Endodermal cell (in vitro differentiated cells): ENCODE results near the gene MYL10. TPM values are rescaled to one million over a fixed set of nuclear protein-coding genes. Genes with fewer than 3 reads are reported as not detected.
A peak's percentile ranks its signal among the peaks of the same experiment; 100 is the strongest.

Experiments used
- DNase-seq: peaks from one replicate; pipeline ENCODE4 v3.0.0-alpha.2; 2017
- H3K27ac ChIP-seq: 2 replicates; pipeline ENCODE4 v1.5.1; 2013; ENCODE audit warnings: mild to moderate bottlenecking, low read depth, low read length, moderate library complexity
- H3K27me3 ChIP-seq: 2 replicates; pipeline ENCODE4 v1.6.1; 2013; ENCODE audit warnings: mild to moderate bottlenecking, low read length, moderate library complexity; ENCODE audit not compliant: insufficient read depth, control insufficient read depth, poor library complexity, severe bottlenecking
- H3K36me3 ChIP-seq: 2 replicates; pipeline ENCODE4 v1.7.0; 2013; ENCODE audit warnings: mild to moderate bottlenecking, low read length, moderate library complexity; ENCODE audit not compliant: control insufficient read depth, insufficient read depth
- H3K4me1 ChIP-seq: one replicate; pipeline ENCODE4 v1.7.0; 2013; ENCODE audit warnings: low read length; ENCODE audit not compliant: control insufficient read depth, insufficient read depth
- H3K4me3 ChIP-seq: 2 replicates; pipeline ENCODE4 v1.5.1; 2013; ENCODE audit warnings: mild to moderate bottlenecking, low read length, moderate library complexity
- H3K9ac ChIP-seq: 2 replicates; pipeline ENCODE4 v1.6.1; 2013; ENCODE audit warnings: mild to moderate bottlenecking, low read length, moderate library complexity; ENCODE audit not compliant: poor library complexity, severe bottlenecking; ENCODE audit errors: extremely low read depth
- H3K9me3 ChIP-seq: 2 replicates; pipeline ENCODE4 v1.6.1; 2013; ENCODE audit warnings: mild to moderate bottlenecking, low read length, moderate library complexity; ENCODE audit not compliant: control insufficient read depth
- H3K27ac Mint-ChIP-seq: 2 replicates; pipeline ENCODE4 v1.8.0; 2020; ENCODE audit warnings: mixed read lengths
- H3K27me3 Mint-ChIP-seq: 2 replicates; pipeline ENCODE4 v1.8.0; 2021; ENCODE audit warnings: mild to moderate bottlenecking, mixed read lengths; ENCODE audit not compliant: insufficient read depth
- H3K36me3 Mint-ChIP-seq: 2 replicates; pipeline ENCODE4 v1.8.0; 2020; ENCODE audit warnings: low read depth, mixed read lengths
- H3K4me1 Mint-ChIP-seq: 2 replicates; pipeline ENCODE4 v1.8.0; 2020; ENCODE audit warnings: mixed read lengths
- H3K4me3 Mint-ChIP-seq: 2 replicates; pipeline ENCODE4 v1.8.0; 2020; ENCODE audit warnings: mild to moderate bottlenecking, moderate library complexity, mixed read lengths
- H3K9me3 Mint-ChIP-seq: 2 replicates; pipeline ENCODE4 v1.8.0; 2020; ENCODE audit warnings: mild to moderate bottlenecking, mixed read lengths
- WGBS, 2 experiments: methylation state at CpG; one replicate each; pipeline versions ENCODE4 v1.1.5 to v1.1.7; 2013; ENCODE audit warnings: missing lambda C conversion rate in 2 of 2, mixed read lengths in 1 of 2; ENCODE audit not compliant: insufficient coverage in 1 of 2, insufficient read length in 1 of 2; 5-methylcytosine and 5-hydroxymethylcytosine counted together
- total RNA-seq, 2 donors: library from RNA; stranded (reverse); fragmentation: NEBNext Ultra II Directional in 1 of 2; extraction: Animal tissue kit (Norgen Biotek cat#: 25700) in 1 of 2; gene quantifications; 2 replicates in 1 of 2; 3 replicates in 1 of 2; pipeline ENCODE4 v1.2.1, GENCODE V29; 2021
- TF ChIP-seq, protein P1 (sequence below): fragments of 200-600 bp; sonication (generic); conservative IDR thresholded peaks from 2 replicates; pipeline ENCODE4 v1.5.0; 2021; ENCODE audit warnings: antibody characterized with exemption, mild to moderate bottlenecking

Gene MYL10
- total RNA-seq, 2 donors from 2014 or later: not detected

DNA sequence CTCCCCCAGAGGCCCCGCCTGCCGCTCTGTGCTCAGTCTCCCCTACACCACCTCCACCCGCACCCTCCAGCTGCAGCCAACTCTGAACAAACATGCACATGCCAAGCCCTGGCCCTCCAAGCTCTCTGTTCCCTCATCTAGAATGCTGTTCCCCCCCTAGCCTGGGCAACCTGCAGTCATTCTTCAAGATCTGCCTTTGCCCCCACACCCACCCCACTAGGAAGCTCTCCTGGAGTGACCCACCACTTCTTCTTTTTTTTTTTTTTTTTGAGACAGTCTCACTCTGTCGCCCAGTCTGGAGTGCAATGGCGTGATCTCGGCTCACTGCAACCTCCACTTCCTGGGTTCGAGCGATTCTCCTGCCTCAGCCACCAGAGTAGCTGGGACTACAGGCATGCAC, 13.7 kb downstream of the MYL10 start:
- H3K9me3 Mint-ChIP-seq: no peaks in the 10 kb centered on the region
- no peak overlapping the region for H3K4me3 Mint-ChIP-seq
- H3K4me1 Mint-ChIP-seq: peaks cover 21% of the 10 kb centered on the region
- no peak overlapping the region for H3K27ac ChIP-seq
- peak; percentile 35 for DNase-seq
- no peaks in the 10 kb centered on the region for H3K36me3 ChIP-seq
- H3K27me3 ChIP-seq: no peaks in the 10 kb centered on the region
- H3K27ac Mint-ChIP-seq: no peak overlapping the region
- TF ChIP-seq, protein P1, sequence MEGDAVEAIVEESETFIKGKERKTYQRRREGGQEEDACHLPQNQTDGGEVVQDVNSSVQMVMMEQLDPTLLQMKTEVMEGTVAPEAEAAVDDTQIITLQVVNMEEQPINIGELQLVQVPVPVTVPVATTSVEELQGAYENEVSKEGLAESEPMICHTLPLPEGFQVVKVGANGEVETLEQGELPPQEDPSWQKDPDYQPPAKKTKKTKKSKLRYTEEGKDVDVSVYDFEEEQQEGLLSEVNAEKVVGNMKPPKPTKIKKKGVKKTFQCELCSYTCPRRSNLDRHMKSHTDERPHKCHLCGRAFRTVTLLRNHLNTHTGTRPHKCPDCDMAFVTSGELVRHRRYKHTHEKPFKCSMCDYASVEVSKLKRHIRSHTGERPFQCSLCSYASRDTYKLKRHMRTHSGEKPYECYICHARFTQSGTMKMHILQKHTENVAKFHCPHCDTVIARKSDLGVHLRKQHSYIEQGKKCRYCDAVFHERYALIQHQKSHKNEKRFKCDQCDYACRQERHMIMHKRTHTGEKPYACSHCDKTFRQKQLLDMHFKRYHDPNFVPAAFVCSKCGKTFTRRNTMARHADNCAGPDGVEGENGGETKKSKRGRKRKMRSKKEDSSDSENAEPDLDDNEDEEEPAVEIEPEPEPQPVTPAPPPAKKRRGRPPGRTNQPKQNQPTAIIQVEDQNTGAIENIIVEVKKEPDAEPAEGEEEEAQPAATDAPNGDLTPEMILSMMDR: no peak
- H3K4me3 ChIP-seq: no peak overlapping the region
- H3K9ac ChIP-seq: no peak overlapping the region
- H3K4me1 ChIP-seq: peaks cover 8% of the 10 kb centered on the region
- WGBS, 2 experiments: 85 to 95% methylated on average over 5 to 8 of the region's 8 CpGs
- H3K36me3 Mint-ChIP-seq: no peaks in the 10 kb centered on the region
- no peaks in the 10 kb centered on the region for H3K9me3 ChIP-seq
- peaks cover 2% of the 10 kb centered on the region for H3K27me3 Mint-ChIP-seq

DNA sequence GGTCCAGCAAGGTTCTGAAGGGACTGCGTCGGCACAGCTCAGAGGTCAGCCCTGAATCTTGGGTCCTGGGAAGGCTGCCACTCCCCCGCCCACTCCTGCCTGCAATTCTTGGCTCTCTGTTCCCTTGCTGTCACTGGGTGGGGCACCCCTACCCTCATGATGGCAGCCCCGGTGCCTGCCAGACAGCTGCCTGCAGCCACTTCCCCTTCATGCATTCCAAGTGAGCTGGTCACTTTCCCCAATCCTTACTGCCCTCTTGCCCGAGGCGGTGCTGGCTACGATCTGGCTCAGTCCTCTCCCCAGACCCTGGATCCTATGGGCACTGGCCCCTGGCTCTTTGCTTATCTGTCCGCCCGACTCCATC, 14.2 kb downstream of the MYL10 start:
- Histone ChIP-seq H3K9ac (no peak overlapping the region), H3K9me3 (no peaks in the 10 kb centered on the region), H3K27ac (no peak overlapping the region), H3K27me3 (no peaks in the 10 kb centered on the region), H3K36me3 (no peaks in the 10 kb centered on the region), H3K4me1 (peaks cover 8% of the 10 kb centered on the region), H3K4me3 (no peak overlapping the region)
- H3K4me1 Mint-ChIP-seq: peaks cover 21% of the 10 kb centered on the region
- peaks cover 2% of the 10 kb centered on the region for H3K27me3 Mint-ChIP-seq
- peak; percentile 88 for DNase-seq
- TF ChIP-seq, protein P1: no peak
- H3K27ac Mint-ChIP-seq: no peak overlapping the region
- WGBS, 2 experiments: 71 to 81% methylated on average over 8 to 9 of the region's 9 CpGs
- H3K36me3 Mint-ChIP-seq: no peaks in the 10 kb centered on the region
- no peaks in the 10 kb centered on the region for H3K9me3 Mint-ChIP-seq
- H3K4me3 Mint-ChIP-seq: no peak overlapping the region

DNA sequence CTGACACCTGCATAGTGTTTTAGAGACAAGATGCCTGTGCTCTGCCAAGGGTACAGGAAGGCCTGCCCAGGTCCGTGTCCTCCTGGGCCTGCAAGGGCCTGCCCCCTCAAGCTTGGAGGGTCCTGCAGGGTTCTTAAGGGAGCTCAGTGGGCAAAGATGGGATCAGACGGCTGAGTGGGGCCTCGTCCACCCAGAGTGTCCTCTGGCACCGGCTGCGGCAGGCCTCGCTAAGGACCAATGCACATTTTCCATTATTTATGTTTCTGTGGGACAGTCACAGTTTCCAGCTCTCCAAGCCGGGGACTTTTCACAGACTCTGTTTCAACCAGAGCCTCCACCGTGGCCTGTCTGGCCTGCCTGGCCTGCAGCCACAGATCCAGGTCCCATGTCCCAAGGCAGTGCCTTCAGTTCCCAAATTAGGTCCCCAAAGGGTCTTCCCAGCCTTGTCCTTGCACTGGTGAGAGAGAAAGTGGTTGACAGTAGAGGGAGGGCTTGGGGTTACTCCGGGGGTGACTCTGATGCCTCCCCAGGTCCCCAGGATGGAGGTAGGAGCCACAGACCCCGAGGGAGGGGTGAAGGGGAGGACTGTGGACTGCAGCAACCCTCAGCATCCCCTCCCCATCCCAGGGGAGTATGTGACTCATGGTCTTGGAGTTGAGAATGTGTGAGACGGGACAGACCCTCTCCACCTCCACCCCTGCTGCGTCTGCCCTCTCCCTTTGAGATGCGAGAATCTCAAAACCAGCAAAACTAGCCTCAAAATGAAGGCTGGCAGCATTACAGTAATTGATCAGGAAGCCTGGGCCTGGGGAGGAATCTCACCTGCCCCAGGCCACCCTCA, 14.8 kb downstream of the MYL10 start:
- H3K27ac ChIP-seq: no peak overlapping the region
- WGBS, 2 experiments: 83 to 98% methylated on average over 7 to 12 of the region's 13 CpGs
- no peak overlapping the region for H3K27ac Mint-ChIP-seq

More for the DNA sequence above, 14.8 kb downstream of the MYL10 start:
- Histone ChIP-seq H3K9ac (no peak overlapping the region), H3K4me1 (peaks cover 8% of the 10 kb centered on the region), H3K27me3 (no peaks in the 10 kb centered on the region), H3K9me3 (no peaks in the 10 kb centered on the region), H3K4me3 (no peak overlapping the region), H3K36me3 (no peaks in the 10 kb centered on the region)
- Mint-ChIP-seq H3K9me3 (no peaks in the 10 kb centered on the region), H3K36me3 (no peaks in the 10 kb centered on the region), H3K4me1 (peaks cover 21% of the 10 kb centered on the region), H3K27me3 (peaks cover 2% of the 10 kb centered on the region), H3K4me3 (no peak overlapping the region)
- no peak for DNase-seq
- TF ChIP-seq, protein P1: no peak
